Keratinocyte (primary cell): ENCODE results near the gene TAF1B. TPM values are rescaled to one million over a fixed set of nuclear protein-coding genes. Genes with fewer than 3 reads are reported as not detected.

Experiments
- DNase-seq: peaks from one replicate; pipeline ENCODE4 v3.0.0-alpha.2; 2011; ENCODE audit warnings: low read depth, missing footprints, low spot score
- FAIRE-seq: peaks from 2 replicates; lab custom pipeline; 2011; peaks lifted over from hg19 to GRCh38; lab: Jason Lieb, UNC
- H2AFZ ChIP-seq: 2 replicates; pipeline ENCODE4 v1.6.0; 2012; ENCODE audit warnings: low read length, control low read depth, inconsistent platforms; ENCODE audit not compliant: control insufficient read depth
- H3K27ac ChIP-seq: 2 replicates; pipeline ENCODE4 v1.5.1; 2011; ENCODE audit warnings: low read length; ENCODE audit not compliant: control insufficient read depth, insufficient read depth
- H3K27me3 ChIP-seq: 3 replicates; pipeline ENCODE4 v1.6.0; 2011; ENCODE audit warnings: low read length; ENCODE audit not compliant: control insufficient read depth, insufficient read depth; ENCODE audit errors: extremely low read depth
- H3K36me3 ChIP-seq, 2 experiments: 2 replicates in 1 of 2; 3 replicates in 1 of 2; pipeline ENCODE4 v1.5.1; 2011; ENCODE audit warnings: low read length in 2 of 2, mild to moderate bottlenecking in 1 of 2; ENCODE audit not compliant: control insufficient read depth in 2 of 2, insufficient read depth in 2 of 2; ENCODE audit errors: extremely low read depth in 1 of 2
- H3K4me1 ChIP-seq: 3 replicates; pipeline ENCODE4 v1.5.1; 2011; ENCODE audit warnings: low read length; ENCODE audit not compliant: control insufficient read depth, insufficient read depth; ENCODE audit errors: extremely low read depth
- H3K4me2 ChIP-seq: 3 replicates; pipeline ENCODE4 v1.6.0; 2011; ENCODE audit warnings: low read depth, low read length; ENCODE audit not compliant: control insufficient read depth, insufficient read depth; ENCODE audit errors: extremely low read depth
- H3K4me3 ChIP-seq, 3 experiments: fragments of 200-600 bp in 1 of 3; sonication (generic) in 1 of 3; 2 replicates in 2 of 3; 3 replicates in 1 of 3; pipeline ENCODE4 v1.5.1; 2011 to 2016; ENCODE audit warnings: low read length in 3 of 3, mild to moderate bottlenecking in 3 of 3, control low read depth in 2 of 3, inconsistent platforms in 1 of 3, low read depth in 1 of 3, mixed read lengths in 1 of 3, mixed run types in 1 of 3, moderate library complexity in 1 of 3; ENCODE audit not compliant: control insufficient read depth in 2 of 3, insufficient read depth in 2 of 3; ENCODE audit errors: extremely low read depth in 1 of 3
- H3K79me2 ChIP-seq: 2 replicates; pipeline ENCODE4 v1.6.0; 2012; ENCODE audit warnings: low read length; ENCODE audit not compliant: control insufficient read depth, insufficient read depth
- H3K9ac ChIP-seq: 3 replicates; pipeline ENCODE4 v1.6.0; 2011; ENCODE audit warnings: low read length; ENCODE audit not compliant: control insufficient read depth, insufficient read depth; ENCODE audit errors: extremely low read depth
- H3K9me1 ChIP-seq: 3 replicates; pipeline ENCODE4 v1.6.0; 2011; ENCODE audit warnings: low read length; ENCODE audit not compliant: control insufficient read depth, insufficient read depth; ENCODE audit errors: extremely low read depth
- H3K9me3 ChIP-seq: 2 replicates; pipeline ENCODE4 v1.5.1; 2012; ENCODE audit warnings: low read depth, low read length; ENCODE audit not compliant: control insufficient read depth
- H4K20me1 ChIP-seq: 3 replicates; pipeline ENCODE4 v1.6.0; 2011; ENCODE audit warnings: low read length; ENCODE audit not compliant: control insufficient read depth, insufficient read depth; ENCODE audit errors: extremely low read depth
- EZH2 ChIP-seq: IDR thresholded peaks from one replicate; pipeline ENCODE4 v1.6.1; 2012; ENCODE audit warnings: inconsistent platforms, mild to moderate bottlenecking, low read length, moderate library complexity
- dilution Hi-C: fragments of 300-500 bp; cut with MboI; formaldehyde crosslinking; loops from one replicate; pipeline ENCODE4 v1.7.0; 2020; ENCODE audit warnings: low sequenced_read_pairs; ENCODE audit not compliant: extremely low pct_ligation_motif_present
- polyA plus RNA-seq, 5 experiments: library from polyadenylated mRNA; depleted of rRNA in 3 of 5; stranded (reverse) in 3 of 5; stranded (forward) in 1 of 5; unstranded in 1 of 5; fragments of >200 nt; gene quantifications; 1 replicate in 1 of 5; 2 replicates in 3 of 5; 3 replicates in 1 of 5; pipeline versions ENCODE4 v1.2.1 to v1.2.3, GENCODE V29; 2011 to 2012; ENCODE audit warnings: missing spikeins in 2 of 5, low read depth in 1 of 5, low replicate concordance in 1 of 5
- TF ChIP-seq, protein P1 (sequence below), 3 experiments: IDR thresholded peaks in 1 of 3; conservative IDR thresholded peaks in 1 of 3; optimal IDR thresholded peaks in 1 of 3; 2 replicates in 2 of 3; 3 replicates in 1 of 3; pipeline versions ENCODE3 to v1.5.1; 2011; ENCODE audit warnings: low read length in 3 of 3, mild to moderate bottlenecking in 3 of 3, moderate library complexity in 2 of 3, control low read depth in 1 of 3, inconsistent platforms in 1 of 3; ENCODE audit not compliant: insufficient read depth in 2 of 3; ENCODE audit errors: extremely low read depth in 1 of 3

Gene TAF1B
- polyA plus RNA-seq, 1 donor (not counting 4 experiments of a cell fraction or from before 2014, with no cell fraction given), result 16.5 TPM

- Histone ChIP-seq H4K20me1 (no peaks in the 10 kb centered on the region), H3K9me1 (no peaks in the 10 kb centered on the region), H3K9ac (no peak overlapping the region), H3K27me3 (no peaks in the 10 kb centered on the region), H3K4me1 (peaks cover 41% of the 10 kb centered on the region), H3K27ac (no peak overlapping the region), H3K36me3 (no peaks in the 10 kb centered on the region), H2AFZ (peak overlapping the region; percentile 76), H3K4me2 (peak overlapping the region; percentile 20), H3K79me2 (no peaks in the 10 kb centered on the region), H3K9me3 (no peaks in the 10 kb centered on the region), H3K4me3 (no peak overlapping the region)
- dilution Hi-C loops, result no loop called here
- no peak for DNase-seq
- TF ChIP-seq, protein P1, sequence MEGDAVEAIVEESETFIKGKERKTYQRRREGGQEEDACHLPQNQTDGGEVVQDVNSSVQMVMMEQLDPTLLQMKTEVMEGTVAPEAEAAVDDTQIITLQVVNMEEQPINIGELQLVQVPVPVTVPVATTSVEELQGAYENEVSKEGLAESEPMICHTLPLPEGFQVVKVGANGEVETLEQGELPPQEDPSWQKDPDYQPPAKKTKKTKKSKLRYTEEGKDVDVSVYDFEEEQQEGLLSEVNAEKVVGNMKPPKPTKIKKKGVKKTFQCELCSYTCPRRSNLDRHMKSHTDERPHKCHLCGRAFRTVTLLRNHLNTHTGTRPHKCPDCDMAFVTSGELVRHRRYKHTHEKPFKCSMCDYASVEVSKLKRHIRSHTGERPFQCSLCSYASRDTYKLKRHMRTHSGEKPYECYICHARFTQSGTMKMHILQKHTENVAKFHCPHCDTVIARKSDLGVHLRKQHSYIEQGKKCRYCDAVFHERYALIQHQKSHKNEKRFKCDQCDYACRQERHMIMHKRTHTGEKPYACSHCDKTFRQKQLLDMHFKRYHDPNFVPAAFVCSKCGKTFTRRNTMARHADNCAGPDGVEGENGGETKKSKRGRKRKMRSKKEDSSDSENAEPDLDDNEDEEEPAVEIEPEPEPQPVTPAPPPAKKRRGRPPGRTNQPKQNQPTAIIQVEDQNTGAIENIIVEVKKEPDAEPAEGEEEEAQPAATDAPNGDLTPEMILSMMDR (optimal IDR thresholded peaks at IDR 0.05 in 1 of 3, IDR thresholded peaks at IDR 0.05 in 1 of 3, conservative IDR thresholded peaks at IDR 0.05 in 1 of 3; ENCODE audit: extremely low read depth in 1 of 3, insufficient read depth in 2 of 3, low read length in 3 of 3), result no peak
- no peak for TF ChIP-seq EZH2
- peak; percentile 82 for FAIRE-seq
These were observed 34.3 kb upstream of the TAF1B start for GRCh38 chr2:9809064-9809356.

GRCh38 chr2:9809448-9810088 is 33.7 kb upstream of the TAF1B start:
- no peaks in the 10 kb centered on the region for H4K20me1 ChIP-seq
- no peak overlapping the region for H3K4me2 ChIP-seq
- TF ChIP-seq, protein P1 (optimal IDR thresholded peaks at IDR 0.05 in 1 of 3, IDR thresholded peaks at IDR 0.05 in 1 of 3, conservative IDR thresholded peaks at IDR 0.05 in 1 of 3; ENCODE audit: extremely low read depth in 1 of 3, insufficient read depth in 2 of 3, low read length in 3 of 3), result no peak
- TF ChIP-seq EZH2, result no peak
- no peak overlapping the region for H2AFZ ChIP-seq
- H3K27ac ChIP-seq, result no peak overlapping the region
- no peaks in the 10 kb centered on the region for H3K9me3 ChIP-seq
- DNase-seq, result no peak
- no peak overlapping the region for H3K4me3 ChIP-seq
- no peaks in the 10 kb centered on the region for H3K27me3 ChIP-seq
- peaks cover 41% of the 10 kb centered on the region for H3K4me1 ChIP-seq
- no peaks in the 10 kb centered on the region for H3K79me2 ChIP-seq
- no peak overlapping the region for H3K9ac ChIP-seq
- no peaks in the 10 kb centered on the region for H3K36me3 ChIP-seq
- no peak for FAIRE-seq
- no peaks in the 10 kb centered on the region for H3K9me1 ChIP-seq
- dilution Hi-C loops, result no loop called here
